NCI-H524 treated with DMSO at 0.1 percent for 48 hours (cell line): ENCODE measurements around the gene LYRM4.

Experiments
- DNase-seq: peaks from one replicate; lab custom pipeline; 2025; lab: John Stamatoyannopoulos, UW

LYRM4 gene

DNA sequence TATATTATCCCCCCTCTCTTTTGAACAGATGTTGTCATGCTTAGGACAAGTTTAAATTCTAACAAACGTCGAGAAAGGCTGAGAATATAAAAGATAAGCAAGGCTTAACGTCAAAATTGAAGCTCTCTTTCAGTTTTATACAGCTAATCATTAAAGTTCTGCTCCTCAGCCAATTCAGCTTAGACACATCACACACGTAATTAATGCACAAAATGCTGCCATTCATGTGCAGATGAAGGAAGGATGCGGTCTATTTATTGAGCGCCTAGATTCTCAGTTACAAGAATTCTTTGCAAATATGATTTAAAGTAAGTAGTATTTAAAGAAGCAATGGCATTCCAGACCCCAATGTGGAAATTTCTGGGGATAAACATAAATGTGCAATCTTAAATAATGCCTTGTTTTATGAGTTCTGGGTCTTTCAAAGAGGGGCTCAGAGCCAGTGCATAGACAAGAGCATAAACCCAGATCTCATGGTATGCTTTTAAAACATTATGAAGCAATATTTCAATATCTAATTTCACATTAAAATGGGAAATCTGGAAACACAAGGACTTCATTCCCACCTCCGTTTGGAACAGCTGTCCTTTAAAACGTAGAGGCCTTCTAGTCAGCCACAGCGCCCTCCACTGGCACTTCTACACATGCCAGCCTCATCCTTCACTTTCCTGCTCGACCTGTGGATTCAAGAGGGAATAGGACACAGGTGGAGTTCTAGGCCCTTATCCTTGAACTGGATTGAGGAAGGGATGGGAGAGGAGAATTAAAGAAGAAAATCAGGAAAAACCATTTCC, 85.8 kb downstream of the LYRM4 start:
- no peak for DNase-seq

DNA sequence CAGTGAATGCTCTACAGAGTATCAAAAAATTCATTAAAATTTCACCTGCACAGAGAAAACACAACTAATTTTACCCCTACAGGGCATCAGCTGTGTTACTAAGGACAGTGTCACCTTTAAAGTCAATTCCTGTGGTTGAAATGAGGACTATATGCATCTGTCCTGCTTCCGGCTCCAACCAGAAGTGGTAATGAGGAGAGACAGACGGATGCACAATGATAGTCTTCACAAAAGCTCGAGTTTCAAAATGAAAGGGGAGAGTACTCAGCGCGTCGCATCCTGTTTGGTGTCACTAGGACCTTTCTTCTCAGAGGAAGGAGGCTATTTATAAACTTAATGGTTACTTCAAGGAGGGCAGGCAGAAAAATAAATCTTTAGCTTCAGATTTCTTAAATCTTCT, 86.5 kb downstream of the LYRM4 start:
- no peak for DNase-seq

DNA sequence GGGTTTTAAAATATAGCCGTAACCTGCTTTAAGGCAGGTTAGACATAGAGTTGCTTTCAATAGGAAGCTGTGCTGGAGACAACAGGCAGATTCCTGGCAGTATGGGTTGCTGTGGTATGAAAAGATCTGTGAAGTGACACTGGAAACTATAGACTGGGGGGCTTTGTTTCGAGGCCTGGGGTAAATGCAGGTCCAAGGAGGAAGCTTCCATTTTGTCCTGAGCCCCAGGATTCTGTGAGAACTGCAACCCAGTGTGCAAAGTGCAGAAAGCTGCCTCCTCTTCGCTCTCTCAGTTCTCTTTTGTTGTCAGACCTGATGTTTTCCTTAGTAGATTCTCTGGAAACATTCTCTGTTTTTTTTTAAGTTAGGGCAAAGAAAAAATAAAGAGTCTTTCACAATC, 86.9 kb downstream of the LYRM4 start:
- DNase-seq, result no peak

DNA sequence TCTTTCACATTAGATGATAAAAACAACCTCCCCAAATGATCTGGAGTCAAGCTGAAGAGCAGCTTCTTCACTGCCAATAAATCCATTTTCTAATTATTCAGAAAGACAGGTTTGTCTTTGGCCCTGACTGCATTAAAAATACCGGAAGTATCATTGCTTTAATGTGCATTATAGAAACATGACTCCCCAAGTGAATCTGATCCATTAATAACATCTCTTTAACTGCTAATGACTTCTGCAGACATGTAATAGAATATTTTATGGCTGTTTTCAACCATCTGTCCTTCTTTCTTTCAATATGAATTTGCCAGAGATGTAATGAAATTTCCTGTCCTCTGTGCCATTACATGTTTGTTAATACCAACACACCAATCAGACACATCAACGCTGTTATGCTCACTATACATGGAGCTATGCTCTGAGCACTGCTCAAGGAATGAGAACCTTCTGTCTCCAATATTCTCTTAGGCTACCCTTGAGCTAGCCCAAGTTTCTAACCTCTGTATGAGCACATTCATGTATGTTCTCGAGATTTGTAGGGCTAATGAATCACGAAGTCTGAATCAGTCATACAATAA, 87.8 kb downstream of the LYRM4 start:
- DNase-seq, result peak; percentile 73

DNA sequence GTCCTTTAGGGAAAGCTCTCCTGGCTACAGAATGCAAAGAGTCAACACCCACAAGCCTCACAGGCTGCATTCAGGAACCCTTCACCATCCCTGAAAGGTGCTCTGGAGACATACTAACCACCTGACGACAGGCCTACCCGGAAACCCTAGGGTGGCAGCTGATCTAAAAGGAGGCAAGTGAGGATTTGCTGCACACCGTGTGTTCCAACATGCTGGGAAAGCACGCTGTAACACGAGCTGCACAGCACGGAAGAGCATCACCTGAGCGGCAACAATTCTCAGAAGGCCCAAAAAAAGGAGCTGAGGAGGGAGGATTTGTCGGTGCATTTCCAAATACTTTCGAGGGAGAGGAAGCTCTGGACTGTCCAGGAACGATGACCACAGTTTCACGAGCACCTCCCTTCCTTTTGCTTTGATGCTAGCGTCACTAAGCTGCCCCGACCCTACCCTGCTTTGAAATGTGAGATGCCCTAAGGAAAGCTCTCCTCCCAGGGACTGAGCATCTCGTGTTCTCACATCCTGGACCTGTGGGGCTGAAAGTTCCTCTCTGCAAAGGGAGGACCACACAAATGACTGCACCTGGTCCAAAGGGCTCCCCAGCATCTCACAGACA, 88.6 kb downstream of the LYRM4 start:
- no peak for DNase-seq

DNA sequence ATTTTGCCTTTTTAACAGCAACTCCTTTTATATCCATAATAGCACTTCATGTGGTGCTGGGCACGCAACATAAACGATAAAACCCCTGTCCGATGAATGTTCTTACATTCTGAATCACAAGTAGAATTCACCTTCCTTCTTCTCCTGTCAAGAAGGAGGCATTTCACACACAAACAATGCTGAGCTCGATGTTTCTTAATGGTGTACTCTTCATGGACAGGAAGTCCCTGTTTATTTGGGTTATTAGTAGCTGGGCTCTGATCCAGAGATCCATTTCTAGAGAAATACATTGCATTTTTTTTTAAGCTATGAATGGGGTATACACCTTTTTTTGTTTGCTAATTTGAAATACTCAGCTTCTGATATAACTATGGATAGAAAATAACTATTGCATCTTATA, 93.2 kb downstream of the LYRM4 start:
- no peak for DNase-seq

DNA sequence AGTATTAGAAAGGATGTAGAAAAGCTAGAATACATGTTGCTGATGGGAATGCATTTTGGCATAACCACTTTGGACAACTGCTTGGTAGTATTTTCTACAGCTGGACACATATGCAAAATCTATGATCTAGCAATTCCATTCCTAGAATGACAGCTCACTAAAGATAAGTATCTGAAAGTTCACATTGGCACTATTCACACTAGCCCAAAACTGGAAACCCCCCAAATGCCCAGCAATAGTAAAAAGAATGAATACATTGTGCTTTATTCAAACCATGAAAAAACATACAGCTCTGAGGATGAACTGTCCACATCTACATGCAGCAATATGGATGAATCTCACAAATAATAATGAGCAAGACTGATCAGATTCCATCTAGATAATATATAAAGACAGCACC, 96.7 kb downstream of the LYRM4 start:
- DNase-seq, result no peak

DNA sequence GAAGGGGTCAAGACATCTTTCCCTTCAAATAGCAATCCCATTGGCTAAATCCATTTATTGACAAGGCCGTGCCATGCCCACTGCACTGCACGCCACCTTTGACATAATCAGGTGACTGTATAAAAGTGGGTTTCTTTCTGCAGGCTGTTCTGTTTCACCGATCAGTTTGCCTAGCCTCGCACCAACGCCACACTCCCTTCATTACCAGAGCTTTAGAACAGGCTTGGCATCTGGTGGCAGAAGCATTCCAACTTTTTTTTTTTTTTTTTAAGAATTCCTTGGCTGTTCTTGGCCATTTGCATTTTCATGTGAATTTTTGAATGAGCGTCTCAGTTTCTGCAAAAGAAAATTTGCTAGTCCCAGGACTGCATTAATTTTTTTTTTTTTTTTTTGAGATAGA, 97.5 kb downstream of the LYRM4 start:
- no peak for DNase-seq

DNA sequence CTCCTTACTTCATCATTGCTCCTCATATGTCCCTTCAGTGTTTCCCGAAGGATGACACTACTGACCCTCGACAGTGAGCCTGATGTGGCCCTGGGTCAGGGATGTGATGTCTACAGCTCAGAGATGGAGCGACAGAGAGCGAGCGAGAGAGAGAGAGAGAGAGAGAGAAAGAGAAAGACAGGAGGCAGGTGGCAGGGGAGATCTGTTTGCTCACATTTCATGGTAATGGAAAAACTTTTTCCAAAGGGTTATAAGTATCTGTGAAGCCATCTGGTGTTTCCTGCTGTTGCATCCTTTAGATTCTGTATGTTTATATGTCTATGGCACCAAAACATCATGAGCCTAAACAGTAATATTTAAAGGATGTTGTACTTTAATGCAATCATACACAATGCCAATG, 98.4 kb downstream of the LYRM4 start:
- DNase-seq, result peak; percentile 78

DNA sequence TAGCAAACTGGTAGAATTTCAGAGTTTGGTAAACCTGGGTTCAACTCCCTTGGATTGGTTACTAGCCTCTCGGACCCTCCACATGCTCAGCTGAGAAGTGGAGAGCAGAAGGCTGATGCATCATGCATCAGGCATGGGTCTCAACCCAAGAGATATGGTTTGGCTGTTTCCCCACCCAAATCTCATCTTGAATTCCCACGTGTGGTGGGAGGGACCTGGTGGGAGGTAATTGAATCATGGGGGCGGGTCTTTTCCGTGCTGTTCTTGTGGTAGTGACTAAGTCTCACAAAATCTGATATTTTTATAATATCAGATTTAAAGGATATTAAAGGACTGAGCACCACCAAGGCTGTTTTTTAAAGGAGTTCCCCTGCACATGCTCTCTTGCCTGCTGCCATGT, 100.5 kb downstream of the LYRM4 start:
- DNase-seq, result no peak

DNA sequence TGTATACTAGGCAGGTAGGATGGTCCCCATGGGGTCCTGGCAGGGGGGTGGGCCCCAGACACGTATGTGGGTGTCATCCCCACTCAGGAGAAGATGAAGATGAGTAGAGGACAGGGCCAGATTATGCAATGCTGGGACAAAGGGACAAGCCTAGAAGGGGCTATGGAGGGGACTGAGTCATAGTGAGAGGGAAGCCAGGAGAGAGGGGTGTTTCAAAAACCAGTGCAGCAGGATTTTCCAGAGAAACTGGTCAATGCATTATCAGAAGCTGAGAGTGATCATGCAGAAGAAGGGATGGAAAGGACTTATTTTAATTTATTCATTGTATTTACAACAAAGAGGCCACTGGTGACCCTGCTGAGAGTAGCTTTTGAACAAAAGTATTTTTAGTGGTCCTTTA, 101.6 kb downstream of the LYRM4 start:
- no peak for DNase-seq

DNA sequence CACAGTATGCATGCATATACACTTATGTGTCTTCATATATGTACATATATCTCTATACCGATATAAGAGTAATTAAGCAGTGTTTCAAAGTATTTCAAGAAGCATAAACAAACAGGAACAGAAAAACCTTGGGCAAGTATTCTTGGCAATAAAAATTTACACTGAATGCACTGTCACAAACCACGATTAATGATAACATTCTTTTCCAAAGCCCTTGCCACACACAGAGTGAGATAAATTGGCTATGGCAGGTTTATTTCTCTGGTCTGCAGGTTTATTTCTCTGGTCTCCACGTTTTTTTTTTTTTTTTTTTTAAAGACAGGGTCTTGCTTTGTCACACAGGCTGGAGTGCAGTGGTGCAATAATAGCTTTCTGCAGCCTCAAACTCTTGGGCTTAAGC, 102.6 kb downstream of the LYRM4 start:
- no peak for DNase-seq

DNA sequence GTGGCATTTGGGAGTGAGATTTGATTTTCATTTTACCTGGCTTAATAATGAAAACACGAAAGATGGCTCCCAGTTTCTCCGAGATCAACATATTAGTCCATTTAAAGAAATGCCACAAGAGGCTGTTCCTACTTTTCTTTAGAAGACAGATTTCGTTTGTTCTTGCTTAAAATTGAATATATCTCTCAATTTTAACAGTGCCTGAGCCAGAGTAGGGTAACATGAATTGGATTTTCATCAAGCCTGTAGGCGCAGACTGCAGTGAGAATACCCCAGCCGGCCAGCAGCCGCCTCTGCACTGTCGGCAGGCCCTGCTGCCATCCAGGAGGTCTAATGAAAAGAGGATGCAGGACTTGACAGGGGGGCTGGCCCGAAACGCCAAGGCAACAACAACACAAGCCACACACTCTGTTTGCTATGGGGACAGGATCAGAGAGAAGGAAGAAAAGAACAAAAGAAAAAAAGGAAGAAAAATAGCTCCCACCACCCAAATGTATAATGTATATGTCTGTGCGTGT, 103.1 kb downstream of the LYRM4 start:
- DNase-seq, result no peak

DNA sequence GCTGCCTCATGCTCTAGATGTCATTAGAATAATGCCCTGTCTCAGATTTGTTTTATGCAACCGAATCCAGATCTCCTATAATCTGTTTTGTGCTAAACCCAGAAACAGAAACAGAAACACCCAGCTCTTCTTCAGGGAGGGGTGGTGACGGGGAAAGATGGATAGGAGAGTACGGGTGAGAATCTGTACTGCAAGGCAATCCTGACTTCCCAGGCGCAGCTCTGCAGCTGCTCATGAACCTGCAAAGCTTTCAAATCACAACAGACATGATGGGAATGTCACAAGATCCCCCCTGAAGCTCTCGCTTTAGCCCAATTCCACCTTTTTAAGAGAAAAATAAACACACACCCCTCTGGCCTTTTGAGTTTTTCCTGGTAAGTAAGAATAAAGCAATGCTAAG, 104.1 kb downstream of the LYRM4 start:
- DNase-seq, result no peak

DNA sequence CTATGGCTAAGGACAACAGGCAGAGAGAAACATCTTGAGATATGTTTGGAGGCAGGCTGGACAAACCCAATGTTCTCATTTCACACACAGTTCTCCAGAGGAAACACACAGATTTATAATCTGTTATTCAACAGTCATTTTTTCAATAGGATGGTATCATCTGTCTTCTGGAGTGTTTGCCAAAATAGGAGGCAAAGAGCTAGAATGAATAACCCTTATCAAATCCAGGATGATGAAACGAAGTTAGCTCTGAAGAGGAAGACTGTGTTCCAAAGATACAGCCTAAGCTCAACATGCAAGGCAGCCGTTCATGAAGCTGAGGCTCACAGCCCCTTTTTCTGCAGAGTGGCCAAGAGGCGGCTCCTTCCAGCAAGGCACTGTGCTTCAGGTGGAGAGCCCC, 104.8 kb downstream of the LYRM4 start:
- no peak for DNase-seq

DNA sequence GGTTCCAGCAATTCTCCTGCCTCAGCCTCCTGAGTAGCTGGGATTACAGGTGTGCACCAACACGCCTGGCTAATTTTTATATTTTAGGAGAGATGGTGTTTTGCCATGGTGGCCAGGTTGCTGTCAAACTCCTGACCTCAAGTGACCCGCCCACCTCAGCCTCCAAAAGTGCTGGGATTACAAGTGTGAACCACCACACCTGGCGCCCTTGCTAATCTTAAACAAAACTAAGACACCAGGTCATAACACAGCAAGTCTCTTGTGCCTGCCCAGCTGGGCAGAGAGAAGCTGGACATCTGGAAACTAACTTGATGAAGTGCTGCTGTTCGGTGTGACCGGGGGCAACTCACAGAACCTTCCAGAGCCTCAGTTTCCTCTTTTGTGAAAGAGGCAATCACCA, 107.6 kb downstream of the LYRM4 start:
- no peak for DNase-seq

DNA sequence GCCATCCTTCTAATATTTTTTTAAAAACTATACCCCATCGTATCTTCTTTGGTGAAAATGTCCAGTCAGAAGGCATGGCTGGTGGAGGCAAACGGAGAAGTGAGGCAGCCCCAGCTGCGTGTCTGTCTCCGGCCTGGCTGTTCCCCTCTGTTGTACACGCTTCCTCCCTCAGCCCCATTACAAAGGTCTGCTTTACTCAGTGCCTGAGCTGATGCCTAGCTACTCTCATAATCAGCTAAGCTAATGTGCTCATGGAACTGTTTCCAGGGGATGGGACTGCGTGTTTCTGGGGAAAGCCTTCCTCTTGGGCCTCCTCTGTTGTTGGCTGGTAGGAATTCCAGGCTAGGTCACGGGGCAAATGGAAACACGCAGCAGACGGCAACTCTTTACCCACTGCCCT, 108.3 kb downstream of the LYRM4 start:
- DNase-seq, result no peak

DNA sequence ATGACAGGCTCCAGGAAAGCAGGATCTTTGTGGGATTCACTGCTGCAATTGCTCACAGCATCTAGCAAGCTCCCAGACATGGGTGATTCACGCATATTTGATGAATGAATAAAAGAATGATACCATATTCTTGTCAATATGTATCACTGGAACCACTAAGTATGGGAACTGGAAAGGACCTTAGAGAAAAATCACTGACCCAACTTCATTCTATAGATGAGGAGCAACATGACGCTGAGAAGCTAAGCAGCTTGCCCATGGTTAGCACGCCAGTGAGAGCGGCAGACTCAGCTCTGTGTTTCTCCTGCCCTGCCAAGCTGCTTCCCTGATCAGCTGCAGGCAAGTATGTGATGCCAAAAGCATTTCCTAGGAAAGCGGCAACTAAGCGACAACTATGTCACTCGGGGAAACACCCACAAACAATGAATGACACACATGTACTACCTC, 108.8 kb downstream of the LYRM4 start:
- DNase-seq, result no peak

DNA sequence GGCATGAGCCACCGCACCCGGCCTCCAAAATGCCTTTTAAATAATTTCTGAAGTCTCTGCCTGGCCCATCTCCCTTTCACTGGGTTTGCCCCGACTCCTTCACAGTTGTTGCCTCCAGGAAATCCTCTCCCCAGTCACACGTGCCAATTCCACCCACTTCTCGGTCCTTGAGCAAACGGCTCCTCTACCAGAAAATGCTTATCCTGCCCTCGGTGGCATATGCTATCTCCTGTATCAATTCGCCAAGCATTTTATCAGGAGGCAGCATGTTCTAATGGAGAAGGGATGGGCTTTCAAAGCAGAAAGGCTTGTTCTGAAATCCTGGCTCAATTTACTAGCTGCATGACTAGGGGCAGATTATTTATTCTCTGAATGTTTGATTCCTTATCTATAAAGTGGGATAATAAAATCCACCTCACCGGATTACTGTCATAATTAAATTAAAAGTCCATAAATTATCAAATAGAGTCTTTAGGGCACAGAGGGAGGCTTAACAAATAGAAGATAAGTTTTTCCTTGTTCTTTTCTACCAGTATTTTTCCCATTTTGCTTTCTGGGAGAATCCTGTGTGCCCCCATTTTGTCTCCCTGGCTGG, 109.3 kb downstream of the LYRM4 start:
- DNase-seq, result no peak

DNA sequence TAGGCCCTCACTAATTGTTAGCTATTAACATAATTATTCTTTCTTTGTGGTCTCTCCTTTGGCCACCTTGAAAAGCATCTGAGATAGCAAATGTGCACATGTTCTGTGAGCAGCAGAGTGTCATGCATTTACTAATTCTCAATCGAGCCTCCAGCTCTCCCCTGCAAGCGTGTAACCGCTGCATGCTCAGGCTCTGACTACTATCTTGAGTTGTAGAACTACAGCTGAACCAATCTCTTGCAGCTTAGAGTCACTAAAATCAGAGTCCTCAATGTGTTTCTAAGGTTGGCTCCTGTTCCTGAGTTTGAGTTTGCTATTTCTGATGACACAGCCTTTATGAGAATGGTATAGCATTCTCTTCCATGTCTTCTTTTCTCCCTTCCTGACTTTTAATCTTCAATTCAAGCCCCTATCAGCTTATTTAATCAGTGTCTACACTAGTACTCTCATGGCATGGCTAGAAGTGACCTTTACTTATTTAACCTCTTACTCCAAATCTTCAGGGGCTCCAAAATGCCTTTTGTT, 110.1 kb downstream of the LYRM4 start:
- no peak for DNase-seq

DNA sequence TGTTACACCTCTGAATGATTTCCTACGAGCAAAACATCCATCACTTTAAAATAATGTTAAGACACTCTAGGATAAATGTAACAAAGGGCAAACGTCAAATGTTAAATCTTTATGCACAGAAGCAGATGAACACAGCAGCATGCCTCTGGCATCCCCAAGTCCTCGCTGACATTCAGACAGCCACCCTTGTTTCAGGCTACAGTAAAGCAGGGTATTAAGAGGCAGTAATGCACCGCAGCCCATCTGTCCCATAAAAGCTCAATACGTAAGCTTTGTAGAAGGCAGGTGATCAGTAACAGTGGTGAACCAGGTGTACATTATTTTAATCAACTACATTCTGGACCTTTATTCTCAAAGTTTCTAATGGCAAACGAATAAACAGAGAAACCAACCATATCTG, 110.9 kb downstream of the LYRM4 start:
- no peak for DNase-seq

DNA sequence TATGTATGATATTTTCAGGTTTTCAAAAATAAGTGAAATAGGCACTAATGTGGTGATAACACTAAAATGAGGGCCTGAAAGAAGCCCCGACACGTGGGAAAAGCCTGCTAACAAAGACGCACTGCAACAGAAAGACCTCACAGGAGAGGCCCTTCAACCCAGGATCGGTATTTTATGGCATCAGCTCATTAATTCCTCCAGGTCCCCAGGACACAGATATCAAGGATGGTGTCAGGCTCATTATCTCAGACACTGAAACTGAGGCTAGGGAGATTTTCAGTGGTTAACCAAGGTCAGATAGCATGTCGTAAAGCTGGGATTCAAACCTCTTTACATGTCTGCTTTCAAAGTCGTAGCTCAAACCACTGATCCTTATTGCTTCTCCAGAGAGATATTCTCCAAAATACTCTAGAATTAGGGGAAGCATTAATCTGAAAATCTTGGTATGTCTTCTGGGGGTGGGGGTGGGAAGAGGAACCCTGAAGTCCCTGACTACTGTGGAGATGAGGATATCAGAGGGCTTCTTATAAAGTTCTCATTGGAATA, 111.5 kb downstream of the LYRM4 start:
- no peak for DNase-seq
